Erythroblast (primary cell): ENCODE data around the gene SGK1.
A peak's percentile ranks its signal among the peaks of the same experiment; 100 is the strongest.

ENCODE experiments used
- DNase-seq, 2 experiments: peaks; one replicate each; lab custom pipeline; 2025; lab: John Stamatoyannopoulos, UW
- GATA1 ChIP-seq: IDR thresholded peaks from 2 replicates; pipeline ENCODE4 v1.6.1; 2011; ENCODE audit warnings: low read depth, mild to moderate bottlenecking, control low read depth, low read length, moderate library complexity
- POLR2A ChIP-seq: IDR thresholded peaks from 2 replicates; pipeline ENCODE4 v1.6.1; 2011; ENCODE audit warnings: mild to moderate bottlenecking, low read length

Gene SGK1

GRCh38 chr6:134303891-134304290 is 14.0 kb downstream of the SGK1 start:
- no peak for DNase-seq
- no peak for TF ChIP-seq GATA1

- no peak for TF ChIP-seq POLR2A
- TF ChIP-seq GATA1 = no peak
- no peak for DNase-seq
Measured at GRCh38 chr6:134299236-134299635, 18.7 kb downstream of the SGK1 start.

DNA sequence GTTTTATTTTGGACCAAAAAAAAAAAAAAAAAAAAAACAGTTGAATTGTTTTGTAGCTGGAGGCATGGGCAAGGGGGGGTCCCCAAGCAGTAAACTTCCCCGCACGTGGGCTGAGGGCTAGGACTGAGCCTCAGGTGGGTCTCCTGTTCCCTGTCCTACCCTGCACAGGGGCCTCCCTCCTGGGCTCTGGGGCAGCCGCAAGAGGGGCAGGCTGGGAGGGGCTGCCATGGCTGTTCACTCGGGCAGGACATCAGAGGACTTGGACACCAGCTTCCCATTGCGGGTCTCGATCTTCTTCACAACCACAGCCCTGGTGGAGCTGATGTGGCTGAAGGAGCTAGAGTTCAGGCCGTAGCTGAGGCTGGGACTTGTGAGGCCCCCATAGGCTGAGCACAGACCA is 21.1 kb downstream of the SGK1 start:
- TF ChIP-seq GATA1 (no peak), POLR2A (no peak)
- DNase-seq = no peak

DNA sequence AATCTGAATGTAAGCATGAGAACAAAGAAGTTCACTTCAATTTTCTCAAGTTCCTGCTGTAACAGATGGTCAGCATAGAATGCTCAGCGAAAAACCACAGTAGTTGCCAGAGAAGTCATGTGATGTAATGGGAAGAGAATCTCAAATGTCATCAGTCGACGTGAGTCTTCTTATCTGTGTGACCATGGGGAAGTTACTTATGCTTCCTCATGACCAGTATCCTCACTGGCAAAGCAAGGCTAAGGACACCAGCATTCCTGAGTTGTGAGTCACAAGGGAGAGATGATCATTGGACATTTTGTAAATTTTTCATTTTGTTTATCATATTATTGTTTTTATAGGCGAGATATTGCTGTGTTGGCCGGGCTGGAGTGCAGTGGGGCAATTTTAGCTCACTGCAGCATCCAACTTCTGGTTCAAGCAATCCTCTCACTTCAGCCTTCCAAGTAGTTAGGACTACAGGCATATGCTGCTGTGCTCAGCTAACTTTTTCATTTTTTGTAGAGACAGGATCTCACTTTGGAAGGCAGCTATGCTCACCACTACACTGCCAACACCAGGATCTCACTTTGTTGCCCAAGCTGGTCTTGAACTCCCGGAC is 21.9 kb downstream of the SGK1 start:
- TF ChIP-seq GATA1 (no peak), POLR2A (peak; percentile 34)
- DNase-seq = peak; percentile 84 to 87

DNA sequence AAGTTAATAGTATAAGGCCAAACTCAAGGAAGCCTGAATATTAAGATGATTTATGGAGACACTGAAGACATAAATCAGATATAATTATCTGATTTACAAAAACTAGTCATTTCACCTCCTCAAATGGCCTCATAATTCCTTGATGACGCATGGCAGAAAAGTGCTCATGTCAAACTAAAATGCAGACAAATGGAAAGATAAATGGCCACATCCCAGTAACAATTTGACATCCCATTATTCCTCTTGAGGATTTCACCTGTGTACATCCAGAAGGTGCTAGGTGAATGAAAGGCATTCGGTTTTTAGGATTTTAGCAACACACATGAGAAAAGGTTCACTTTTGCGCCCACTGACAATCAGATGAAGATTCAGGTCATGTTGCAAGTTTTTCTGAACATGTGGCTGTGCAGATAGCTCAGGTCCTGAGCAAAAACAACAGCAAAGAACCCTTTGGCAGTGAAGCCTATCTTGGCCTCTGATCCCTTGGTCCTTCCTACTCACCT is 24.2 kb downstream of the SGK1 start:
- peak; percentile 60 to 66 for DNase-seq
- TF ChIP-seq GATA1 (no peak), POLR2A (no peak)

DNA sequence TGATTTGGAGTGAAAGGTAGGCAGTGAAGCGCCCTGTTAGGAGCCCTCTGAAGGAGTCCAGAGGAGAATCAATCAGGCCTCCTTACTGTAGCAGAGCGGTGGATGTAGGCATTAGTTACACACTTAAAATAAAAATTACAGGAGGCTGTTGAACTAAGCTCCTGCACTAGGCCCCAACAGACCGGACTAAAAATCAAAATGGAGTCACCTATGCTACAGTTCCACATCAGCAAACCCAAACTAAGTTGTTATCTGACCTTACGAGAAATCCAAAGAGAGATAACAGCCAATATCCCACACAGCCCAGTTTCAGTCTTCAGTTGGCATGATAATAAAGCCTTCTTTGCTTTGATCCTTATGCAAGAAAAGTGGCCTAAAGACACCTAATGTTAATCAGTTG is 26.8 kb downstream of the SGK1 start:
- TF ChIP-seq POLR2A = no peak
- no peak for DNase-seq

GRCh38 chr6:134289204-134289575 is 28.7 kb downstream of the SGK1 start:
- TF ChIP-seq GATA1 = no peak
- TF ChIP-seq POLR2A = no peak
- no peak for DNase-seq

DNA sequence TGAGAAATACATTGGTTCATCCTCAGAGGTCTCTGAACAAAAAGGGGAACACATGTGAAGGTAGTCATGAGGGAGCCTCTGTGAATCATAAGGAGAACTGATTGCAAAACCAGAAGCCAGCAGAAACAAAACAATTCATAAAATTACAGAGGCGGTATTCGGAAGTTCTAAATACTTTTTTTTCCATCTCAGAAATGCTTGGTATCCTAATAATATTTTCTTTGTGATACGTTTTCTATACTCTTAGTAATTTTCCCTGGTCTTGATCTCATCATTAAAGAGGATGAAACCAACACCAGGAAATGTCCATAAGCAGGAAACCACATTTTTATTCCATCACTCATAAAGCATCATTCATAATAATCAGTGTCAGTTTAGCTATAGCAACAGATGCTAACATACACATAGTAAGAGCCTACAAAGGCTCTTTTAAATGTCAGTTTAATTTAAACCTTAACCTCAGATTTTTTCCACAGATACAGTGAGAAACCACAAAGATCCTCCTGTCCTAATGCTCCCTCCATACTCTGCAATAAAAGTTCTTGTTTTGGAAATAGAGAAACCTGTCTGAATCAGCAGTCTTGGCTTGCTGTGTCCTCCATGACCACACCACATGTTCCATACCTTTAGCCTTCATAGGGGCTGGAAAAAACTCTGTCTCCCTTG is 29.2 kb downstream of the SGK1 start:
- TF ChIP-seq GATA1 = no peak
- no peak for TF ChIP-seq POLR2A
- peak; percentile 12 to 39 for DNase-seq

- peak; percentile 31 to 45 for DNase-seq
Measured at GRCh38 chr6:134287859-134288537, 29.9 kb downstream of the SGK1 start.

DNA sequence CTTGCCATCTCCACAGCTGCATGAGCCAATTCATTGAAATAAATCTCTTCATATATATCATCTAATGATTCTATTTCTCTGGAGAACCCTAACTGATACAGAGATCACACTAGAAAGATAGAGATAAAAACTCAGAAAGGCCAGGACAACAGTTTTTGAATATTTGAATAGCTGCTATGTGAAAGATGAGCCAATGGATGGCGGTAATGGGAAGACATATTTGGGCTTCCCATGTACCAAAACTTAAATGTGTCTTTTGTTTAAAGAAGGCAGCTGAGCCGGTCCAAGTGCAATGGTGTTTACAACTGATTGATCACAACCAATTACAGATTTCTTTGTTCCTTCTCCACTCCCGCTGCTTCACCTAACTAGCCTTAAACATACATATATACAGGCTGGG is 35.1 kb downstream of the SGK1 start:
- DNase-seq = no peak
- TF ChIP-seq POLR2A = no peak
- no peak for TF ChIP-seq GATA1

More at GRCh38 chr6:134287859-134288537, 29.9 kb downstream of the SGK1 start:
- TF ChIP-seq GATA1 (no peak), POLR2A (no peak)

GRCh38 chr6:134281388-134281787 is 36.5 kb downstream of the SGK1 start:
- TF ChIP-seq POLR2A (no peak), GATA1 (no peak)
- DNase-seq = no peak

DNA sequence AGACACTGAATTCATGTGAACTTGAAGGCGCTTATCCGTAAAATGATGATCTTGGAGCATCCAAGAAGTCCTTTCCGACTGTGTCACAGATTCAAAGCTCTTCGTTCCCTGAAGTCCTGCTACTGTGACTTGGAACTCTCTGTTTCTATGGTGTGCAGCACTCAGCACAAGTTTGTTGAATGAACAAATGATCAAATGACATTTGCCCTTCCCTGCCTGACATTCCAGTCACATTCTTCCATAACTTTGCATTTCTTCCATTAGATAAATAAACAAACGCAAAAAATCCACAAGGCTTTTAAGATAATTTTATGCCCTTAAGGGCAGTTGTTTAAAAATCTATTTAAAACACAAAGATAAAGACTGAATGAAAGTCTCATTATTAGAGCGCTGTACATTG is 39.9 kb downstream of the SGK1 start:
- TF ChIP-seq GATA1 (no peak), POLR2A (no peak)
- no peak for DNase-seq

GRCh38 chr6:134276891-134277377 is 41.0 kb downstream of the SGK1 start:
- DNase-seq = peak; percentile 51 to 64

DNA sequence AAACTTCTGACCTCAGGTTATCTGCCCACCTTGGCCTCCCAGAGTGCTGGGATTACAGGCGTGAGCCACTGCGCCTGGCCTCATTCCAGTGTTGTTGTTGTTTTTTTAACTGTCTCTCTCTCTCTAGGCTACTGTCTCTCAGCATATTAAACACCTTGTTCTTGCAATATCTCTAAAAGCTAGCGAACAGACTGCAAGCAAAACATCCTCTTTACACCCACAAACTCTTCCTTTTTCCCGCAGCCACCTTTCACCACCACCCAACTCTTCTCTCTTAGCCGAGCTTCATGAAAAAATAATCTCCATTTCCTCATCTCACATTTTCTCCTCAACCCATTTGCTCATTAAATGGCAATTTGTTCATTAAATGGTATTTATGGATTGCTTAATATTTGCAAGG is 45.5 kb downstream of the SGK1 start:
- no peak for DNase-seq

GRCh38 chr6:134267917-134268361 is 50.0 kb downstream of the SGK1 start:
- no peak for DNase-seq
- TF ChIP-seq POLR2A = no peak
- no peak for TF ChIP-seq GATA1

More for the DNA sequence above, 45.5 kb downstream of the SGK1 start:
- TF ChIP-seq GATA1 = no peak
- no peak for TF ChIP-seq POLR2A
